ENCODE data around the gene AFAP1L2.

Gene AFAP1L2

DNA sequence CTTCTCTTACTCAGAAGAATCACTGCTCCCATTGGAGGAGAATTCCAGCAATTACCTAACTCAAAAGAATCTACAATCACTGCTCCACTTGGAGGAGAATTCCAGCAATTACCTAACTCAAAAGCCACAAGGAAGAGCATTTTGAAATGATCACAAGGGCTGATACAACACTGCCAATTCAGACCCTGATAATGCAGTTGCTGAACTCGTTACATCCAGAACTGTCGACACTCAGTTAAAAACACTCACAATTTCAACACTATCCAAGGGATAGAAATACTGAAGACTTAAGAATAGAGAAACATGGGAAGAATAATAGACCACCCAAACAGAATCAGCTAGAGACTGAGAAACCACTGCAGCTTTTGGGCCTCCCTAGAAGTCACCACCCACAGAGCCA lies 27.8 kb downstream of the AFAP1L2 start:
- no peaks in the 10 kb centered on the region for H3K36me3 ChIP-seq (ENCODE audit: insufficient read depth, low read length)
- no peak overlapping the region for H3K9ac ChIP-seq (ENCODE audit: low read depth, low read length)
- H3K4me1 ChIP-seq (ENCODE audit: insufficient read depth, low read length), result no peaks in the 10 kb centered on the region
- no peak overlapping the region for H3K4me3 ChIP-seq (ENCODE audit: low read depth in 1 of 2, low read length in 2 of 2)
- TF ChIP-seq, protein P1, sequence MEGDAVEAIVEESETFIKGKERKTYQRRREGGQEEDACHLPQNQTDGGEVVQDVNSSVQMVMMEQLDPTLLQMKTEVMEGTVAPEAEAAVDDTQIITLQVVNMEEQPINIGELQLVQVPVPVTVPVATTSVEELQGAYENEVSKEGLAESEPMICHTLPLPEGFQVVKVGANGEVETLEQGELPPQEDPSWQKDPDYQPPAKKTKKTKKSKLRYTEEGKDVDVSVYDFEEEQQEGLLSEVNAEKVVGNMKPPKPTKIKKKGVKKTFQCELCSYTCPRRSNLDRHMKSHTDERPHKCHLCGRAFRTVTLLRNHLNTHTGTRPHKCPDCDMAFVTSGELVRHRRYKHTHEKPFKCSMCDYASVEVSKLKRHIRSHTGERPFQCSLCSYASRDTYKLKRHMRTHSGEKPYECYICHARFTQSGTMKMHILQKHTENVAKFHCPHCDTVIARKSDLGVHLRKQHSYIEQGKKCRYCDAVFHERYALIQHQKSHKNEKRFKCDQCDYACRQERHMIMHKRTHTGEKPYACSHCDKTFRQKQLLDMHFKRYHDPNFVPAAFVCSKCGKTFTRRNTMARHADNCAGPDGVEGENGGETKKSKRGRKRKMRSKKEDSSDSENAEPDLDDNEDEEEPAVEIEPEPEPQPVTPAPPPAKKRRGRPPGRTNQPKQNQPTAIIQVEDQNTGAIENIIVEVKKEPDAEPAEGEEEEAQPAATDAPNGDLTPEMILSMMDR (IDR thresholded peaks at IDR 0.05; ENCODE audit: borderline replicate concordance, extremely low read depth, low read length, poor library complexity, severe bottlenecking), result no peak
- no peak for TF ChIP-seq EZH2 (IDR thresholded peaks at IDR 0.05; ENCODE audit: borderline replicate concordance, low read depth, low read length, severe bottlenecking)
- H2AFZ ChIP-seq (ENCODE audit: low read depth, low read length), result no peak overlapping the region
- no peaks in the 10 kb centered on the region for H4K20me1 ChIP-seq (ENCODE audit: insufficient read depth, low read length)
- no peak overlapping the region for H3K4me2 ChIP-seq (ENCODE audit: insufficient read depth, low read length)
- H3K9me3 ChIP-seq (ENCODE audit: insufficient read depth, low read length, severe bottlenecking), result no peaks in the 10 kb centered on the region
- ATAC-seq (ENCODE audit: insufficient read depth, low read depth), result no peak
- H3K27ac ChIP-seq (ENCODE audit: low read length), result no peak overlapping the region
- DNase-seq, result no peak
- H3K79me2 ChIP-seq (ENCODE audit: insufficient read depth, low read length), result no peaks in the 10 kb centered on the region
- H3K27me3 ChIP-seq (ENCODE audit: insufficient read depth, low read length, poor library complexity), result no peaks in the 10 kb centered on the region

DNA sequence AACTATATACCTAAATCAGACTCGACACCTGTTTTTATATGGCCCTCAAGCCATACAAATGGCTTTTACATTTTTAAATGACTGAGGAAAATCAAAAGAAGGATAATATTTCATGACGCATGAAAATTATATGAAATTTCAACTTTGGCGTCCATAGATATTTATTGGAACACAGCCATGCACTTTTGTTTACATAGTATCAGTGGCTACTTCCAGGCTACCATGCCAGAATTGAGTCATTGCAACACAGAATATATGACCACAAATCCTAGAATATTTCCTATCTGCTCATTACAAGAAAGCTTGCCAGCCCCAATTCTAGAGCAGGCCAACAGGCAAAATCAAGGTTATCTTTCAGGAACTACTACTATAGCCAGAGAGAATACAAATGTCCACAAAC lies 29.3 kb downstream of the AFAP1L2 start:
- no peak overlapping the region for H3K4me2 ChIP-seq (ENCODE audit: insufficient read depth, low read length)
- ATAC-seq (ENCODE audit: insufficient read depth, low read depth), result no peak
- H3K36me3 ChIP-seq (ENCODE audit: insufficient read depth, low read length), result no peaks in the 10 kb centered on the region
- H2AFZ ChIP-seq (ENCODE audit: low read depth, low read length), result no peak overlapping the region
- DNase-seq, result no peak
- H3K27ac ChIP-seq (ENCODE audit: low read length), result no peak overlapping the region
- H3K9me3 ChIP-seq (ENCODE audit: insufficient read depth, low read length, severe bottlenecking), result no peaks in the 10 kb centered on the region
- H3K4me3 ChIP-seq (ENCODE audit: low read depth in 1 of 2, low read length in 2 of 2), result no peak overlapping the region
- no peaks in the 10 kb centered on the region for H3K27me3 ChIP-seq (ENCODE audit: insufficient read depth, low read length, poor library complexity)
- no peaks in the 10 kb centered on the region for H4K20me1 ChIP-seq (ENCODE audit: insufficient read depth, low read length)
- no peaks in the 10 kb centered on the region for H3K79me2 ChIP-seq (ENCODE audit: insufficient read depth, low read length)
- no peak for TF ChIP-seq EZH2 (IDR thresholded peaks at IDR 0.05; ENCODE audit: borderline replicate concordance, low read depth, low read length, severe bottlenecking)
- TF ChIP-seq, protein P1 (IDR thresholded peaks at IDR 0.05; ENCODE audit: borderline replicate concordance, extremely low read depth, low read length, poor library complexity, severe bottlenecking), result no peak
- no peak overlapping the region for H3K9ac ChIP-seq (ENCODE audit: low read depth, low read length)
- H3K4me1 ChIP-seq (ENCODE audit: insufficient read depth, low read length), result no peaks in the 10 kb centered on the region

DNA sequence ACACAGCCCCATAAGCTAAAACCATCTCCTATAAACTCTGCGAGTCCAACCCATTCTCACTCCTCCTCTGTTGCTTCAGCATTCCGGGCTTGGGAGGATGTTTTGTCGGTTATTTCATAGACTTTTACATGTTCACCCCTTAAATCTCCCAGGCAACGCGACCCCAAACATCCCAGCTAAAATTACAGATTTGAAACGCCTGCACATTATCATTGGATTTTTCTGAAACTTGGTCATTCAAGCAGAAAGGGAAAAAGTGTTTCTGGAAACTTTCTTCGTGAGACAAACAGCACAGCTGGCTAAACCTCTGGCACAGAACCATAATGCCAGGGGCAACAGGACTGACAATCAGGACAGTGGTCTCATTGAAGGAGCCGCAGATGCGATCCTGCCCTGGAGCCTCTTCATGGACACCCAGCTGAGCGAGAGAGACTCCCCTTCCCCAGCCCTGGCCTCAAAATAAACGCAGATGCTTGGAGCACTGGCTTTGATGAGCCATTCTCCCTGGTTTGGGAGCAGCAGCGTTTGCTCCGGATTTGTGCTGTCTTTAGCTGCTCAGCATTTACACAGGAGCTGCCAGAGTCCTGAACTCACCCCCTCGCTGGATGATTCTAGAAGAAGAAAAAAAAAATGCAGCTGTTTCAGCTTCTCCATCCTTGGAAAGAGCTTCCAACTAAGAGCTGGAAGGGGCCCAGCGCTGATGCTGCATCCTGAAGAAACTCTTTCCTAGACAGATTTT lies 30.1 kb downstream of the AFAP1L2 start:
- Histone ChIP-seq H4K20me1 (ENCODE audit: insufficient read depth, low read length) (no peaks in the 10 kb centered on the region), H3K27me3 (ENCODE audit: insufficient read depth, low read length, poor library complexity) (no peaks in the 10 kb centered on the region), H3K4me2 (ENCODE audit: insufficient read depth, low read length) (no peak overlapping the region), H3K79me2 (ENCODE audit: insufficient read depth, low read length) (no peaks in the 10 kb centered on the region), H3K27ac (ENCODE audit: low read length) (no peak overlapping the region), H3K9me3 (ENCODE audit: insufficient read depth, low read length, severe bottlenecking) (no peaks in the 10 kb centered on the region), H2AFZ (ENCODE audit: low read depth, low read length) (no peak overlapping the region), H3K9ac (ENCODE audit: low read depth, low read length) (no peak overlapping the region), H3K36me3 (ENCODE audit: insufficient read depth, low read length) (no peaks in the 10 kb centered on the region), H3K4me1 (ENCODE audit: insufficient read depth, low read length) (no peaks in the 10 kb centered on the region), H3K4me3 (ENCODE audit: low read depth in 1 of 2, low read length in 2 of 2) (no peak overlapping the region)
- DNase-seq (no peak), ATAC-seq (ENCODE audit: insufficient read depth, low read depth) (no peak)
- no peak for TF ChIP-seq EZH2 (IDR thresholded peaks at IDR 0.05; ENCODE audit: borderline replicate concordance, low read depth, low read length, severe bottlenecking)
- TF ChIP-seq, protein P1 (IDR thresholded peaks at IDR 0.05; ENCODE audit: borderline replicate concordance, extremely low read depth, low read length, poor library complexity, severe bottlenecking), result no peak

Measured in DND-41 (cell line).